Body of pancreas (tissue), 4 donors: ENCODE results near the gene IFITM10.

Experiments
- POLR2A ChIP-seq, 3 donors: fragments of 450-650 bp; IDR thresholded peaks; one replicate each; pipeline ENCODE4 v1.6.1; 2016; ENCODE audit warnings: antibody characterized with exemption in 3 of 3, mild to moderate bottlenecking in 2 of 3
- TF ChIP-seq, protein P1 (sequence below), 7 experiments: fragments of 450-650 bp in 4 of 7; fragments of 200-600 bp in 3 of 7; sonication (generic) in 3 of 7; IDR thresholded peaks; one replicate each; pipeline ENCODE4 v1.5.1; 2016 to 2019; ENCODE audit warnings: antibody characterized with exemption in 7 of 7

DNA sequence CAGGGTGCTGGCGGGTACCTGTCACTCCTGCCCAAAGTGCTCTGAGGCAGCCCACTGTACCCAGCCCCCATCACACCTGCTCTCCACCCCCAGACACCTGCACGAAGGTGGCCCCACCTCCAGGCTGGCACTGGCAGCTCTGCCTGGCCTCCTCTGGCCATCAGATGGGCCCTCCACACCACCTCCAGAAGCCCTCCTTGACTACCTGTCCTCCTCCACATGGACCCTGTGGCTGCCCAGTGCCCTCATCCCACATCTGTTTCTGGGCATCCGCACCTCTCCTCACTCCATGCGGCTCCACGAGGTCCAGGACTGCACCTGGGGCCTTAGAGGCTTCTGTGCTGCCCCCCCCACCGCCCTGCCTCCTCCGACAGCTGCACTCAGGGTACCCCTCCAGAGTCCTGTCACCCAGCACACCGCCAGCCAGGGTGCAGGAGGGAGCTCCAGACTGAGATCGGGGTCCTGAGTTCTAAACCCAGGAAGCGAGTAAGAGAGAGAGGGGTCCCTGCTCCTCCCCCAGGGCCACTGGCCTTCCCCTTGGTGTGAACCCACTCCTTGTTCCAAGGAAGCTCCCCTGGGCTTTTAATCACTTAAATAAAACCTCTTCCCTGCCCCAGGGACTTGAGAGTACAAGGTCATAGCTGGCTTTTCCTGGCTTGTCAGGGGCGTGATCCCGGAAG is 11.6 kb upstream of the IFITM10 start:
- TF ChIP-seq, protein P1, sequence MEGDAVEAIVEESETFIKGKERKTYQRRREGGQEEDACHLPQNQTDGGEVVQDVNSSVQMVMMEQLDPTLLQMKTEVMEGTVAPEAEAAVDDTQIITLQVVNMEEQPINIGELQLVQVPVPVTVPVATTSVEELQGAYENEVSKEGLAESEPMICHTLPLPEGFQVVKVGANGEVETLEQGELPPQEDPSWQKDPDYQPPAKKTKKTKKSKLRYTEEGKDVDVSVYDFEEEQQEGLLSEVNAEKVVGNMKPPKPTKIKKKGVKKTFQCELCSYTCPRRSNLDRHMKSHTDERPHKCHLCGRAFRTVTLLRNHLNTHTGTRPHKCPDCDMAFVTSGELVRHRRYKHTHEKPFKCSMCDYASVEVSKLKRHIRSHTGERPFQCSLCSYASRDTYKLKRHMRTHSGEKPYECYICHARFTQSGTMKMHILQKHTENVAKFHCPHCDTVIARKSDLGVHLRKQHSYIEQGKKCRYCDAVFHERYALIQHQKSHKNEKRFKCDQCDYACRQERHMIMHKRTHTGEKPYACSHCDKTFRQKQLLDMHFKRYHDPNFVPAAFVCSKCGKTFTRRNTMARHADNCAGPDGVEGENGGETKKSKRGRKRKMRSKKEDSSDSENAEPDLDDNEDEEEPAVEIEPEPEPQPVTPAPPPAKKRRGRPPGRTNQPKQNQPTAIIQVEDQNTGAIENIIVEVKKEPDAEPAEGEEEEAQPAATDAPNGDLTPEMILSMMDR (IDR thresholded peaks at IDR 0.05), result no peak
- no peak for TF ChIP-seq POLR2A (IDR thresholded peaks at IDR 0.05)
